GM21360 (cell line): Measurements from ENCODE around the gene PGRMC2.

Experiments
- ATAC-seq: cut with Tn5 transposase; IDR thresholded peaks from one replicate; pipeline ENCODE4 v1.9.1; 2021; ENCODE audit warnings: mild to moderate bottlenecking, moderate library complexity; ENCODE audit not compliant: unreplicated experiment

The PGRMC2 gene, protein sequence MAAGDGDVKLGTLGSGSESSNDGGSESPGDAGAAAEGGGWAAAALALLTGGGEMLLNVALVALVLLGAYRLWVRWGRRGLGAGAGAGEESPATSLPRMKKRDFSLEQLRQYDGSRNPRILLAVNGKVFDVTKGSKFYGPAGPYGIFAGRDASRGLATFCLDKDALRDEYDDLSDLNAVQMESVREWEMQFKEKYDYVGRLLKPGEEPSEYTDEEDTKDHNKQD

DNA sequence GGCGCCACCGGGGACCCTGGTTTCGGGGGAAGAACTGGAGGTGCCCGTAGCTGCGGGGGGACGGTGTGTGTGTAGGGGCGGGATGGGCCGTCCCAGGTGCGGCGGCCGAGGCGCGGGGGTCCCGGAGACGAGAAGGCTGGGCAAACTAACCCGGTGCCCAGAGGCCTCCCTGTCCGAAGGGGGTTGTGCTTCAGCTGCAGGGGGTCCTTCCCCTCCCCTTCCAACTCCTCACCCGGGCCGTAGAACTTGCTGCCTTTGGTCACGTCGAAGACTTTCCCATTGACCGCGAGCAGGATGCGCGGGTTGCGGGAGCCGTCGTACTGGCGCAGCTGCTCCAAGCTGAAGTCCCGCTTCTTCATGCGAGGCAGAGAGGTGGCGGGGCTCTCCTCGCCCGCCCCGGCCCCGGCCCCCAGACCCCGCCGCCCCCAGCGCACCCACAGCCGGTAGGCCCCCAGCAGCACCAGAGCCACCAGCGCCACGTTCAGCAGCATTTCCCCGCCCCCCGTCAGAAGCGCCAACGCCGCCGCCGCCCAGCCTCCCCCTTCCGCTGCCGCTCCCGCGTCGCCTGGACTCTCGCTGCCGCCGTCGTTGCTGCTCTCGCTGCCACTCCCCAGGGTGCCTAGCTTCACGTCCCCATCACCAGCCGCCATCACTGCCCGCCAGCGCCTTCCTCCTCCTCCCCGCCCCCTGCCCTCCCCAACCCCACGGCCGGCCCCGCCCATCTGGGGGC lies at the start of gene PGRMC2:
Gene PGRMC2, minus strand, starts transcription at position 673 of the 730 bp plus-strand sequence. Its CDS starts 23 bp downstream, at position 650.
- peak; percentile 0 for ATAC-seq

DNA sequence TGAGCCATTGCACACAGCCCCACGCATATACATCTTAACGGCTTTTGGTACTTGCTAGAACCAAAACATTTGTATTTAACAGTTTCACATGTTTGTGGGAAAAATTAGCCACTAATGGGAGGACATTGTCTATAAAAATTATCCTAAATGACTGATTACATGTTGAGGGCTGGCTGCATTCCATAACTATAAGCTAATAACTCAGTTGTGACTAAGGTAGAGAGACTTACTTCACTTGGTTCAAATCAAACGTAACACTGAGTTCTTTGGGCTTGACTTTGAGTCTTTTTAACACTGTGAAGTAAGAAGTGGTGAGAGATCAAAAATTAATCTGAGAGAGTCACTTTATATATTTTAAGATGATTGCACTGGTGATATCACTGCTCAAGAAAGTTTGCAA lies 47.9 kb upstream of the PGRMC2 start:
- no peak for ATAC-seq

DNA sequence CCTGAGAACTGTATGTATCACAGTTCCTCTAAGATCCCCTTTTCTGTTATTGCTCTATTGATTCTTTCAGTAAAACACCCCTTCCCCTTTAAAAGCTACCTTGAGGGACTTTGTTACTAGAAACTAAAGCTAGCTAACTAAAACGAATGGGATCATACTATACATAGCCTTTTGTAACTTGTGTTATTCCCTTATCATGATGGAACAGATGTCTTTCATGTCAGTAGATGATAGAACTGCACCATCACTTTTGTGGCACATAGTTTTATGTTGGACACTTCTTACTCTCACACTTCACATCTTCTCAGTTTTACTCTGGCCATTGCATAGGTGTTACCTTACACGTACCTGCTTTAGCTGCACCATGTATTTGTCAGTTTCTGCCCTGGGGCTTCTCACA lies 46.6 kb upstream of the PGRMC2 start:
- ATAC-seq = no peak

DNA sequence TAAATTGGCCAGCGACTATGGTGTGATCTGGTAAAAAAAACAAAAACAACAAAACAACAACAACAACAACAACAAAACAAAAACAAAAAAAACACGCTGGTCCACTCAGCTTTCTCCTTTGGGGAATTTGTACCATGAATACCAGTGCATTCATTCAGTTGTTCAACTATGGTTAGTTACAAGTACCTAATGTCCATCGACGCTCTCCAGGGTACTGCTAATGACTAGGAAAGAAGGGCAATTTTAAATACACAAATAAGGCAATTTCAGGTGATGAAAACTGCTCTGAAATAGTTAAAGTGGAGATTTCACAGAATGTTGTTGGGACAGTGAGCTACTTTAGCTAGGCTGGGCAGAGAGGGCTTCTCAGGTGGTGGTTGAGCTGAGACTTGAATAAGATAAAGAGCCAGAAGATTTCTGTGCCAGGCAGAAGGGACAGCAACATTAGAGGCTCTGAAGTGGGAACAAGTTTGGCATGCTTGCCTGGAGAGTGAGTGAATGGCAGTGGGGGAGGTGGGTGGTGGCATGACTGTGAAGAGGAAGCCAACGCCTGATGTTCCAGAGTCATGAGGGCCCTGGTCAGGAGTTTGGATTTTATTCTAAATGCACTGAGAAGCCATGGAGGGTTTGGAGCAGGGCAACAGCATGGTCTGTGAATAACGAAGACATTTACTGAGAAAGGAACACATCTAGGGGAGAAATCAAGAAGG lies 45.9 kb upstream of the PGRMC2 start:
- ATAC-seq = no peak

DNA sequence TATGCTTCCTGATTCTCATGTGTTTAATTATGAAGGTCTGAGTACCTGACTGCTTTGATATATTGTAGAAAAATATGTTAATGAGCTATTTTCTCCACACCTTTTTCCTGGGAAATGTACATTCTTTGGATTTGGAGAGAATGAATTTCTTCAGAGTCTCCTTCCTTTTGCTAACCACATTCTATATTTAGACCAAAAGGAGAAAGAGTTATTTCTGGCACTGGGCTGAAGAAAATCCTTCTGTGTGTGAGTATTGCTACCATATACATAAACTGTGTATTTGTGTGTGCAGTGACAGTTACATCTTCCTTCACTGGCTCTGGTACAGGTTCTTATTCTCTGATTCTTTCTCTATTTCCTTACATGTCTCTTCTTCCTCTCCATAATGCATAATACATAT lies 44.5 kb upstream of the PGRMC2 start:
- no peak for ATAC-seq

DNA sequence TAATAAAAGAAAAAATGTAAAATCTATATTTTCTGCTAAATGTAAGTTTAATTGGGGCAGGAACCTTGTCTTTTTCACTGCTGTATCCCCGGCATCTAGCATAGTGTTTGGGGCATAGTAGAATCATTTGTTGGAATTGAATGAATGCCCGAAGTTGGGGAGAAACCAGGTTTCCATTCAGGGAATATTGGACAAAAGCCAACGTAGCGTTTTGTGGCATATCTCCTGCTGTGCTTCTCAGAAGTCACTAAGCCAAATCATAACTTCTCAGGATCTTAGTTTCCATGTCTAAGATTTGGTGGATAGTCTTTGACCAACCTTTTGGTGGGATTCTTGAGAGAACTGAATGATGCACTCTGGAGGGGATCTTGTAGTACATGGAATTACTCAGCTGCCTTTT lies 42.0 kb upstream of the PGRMC2 start:
- ATAC-seq = no peak

DNA sequence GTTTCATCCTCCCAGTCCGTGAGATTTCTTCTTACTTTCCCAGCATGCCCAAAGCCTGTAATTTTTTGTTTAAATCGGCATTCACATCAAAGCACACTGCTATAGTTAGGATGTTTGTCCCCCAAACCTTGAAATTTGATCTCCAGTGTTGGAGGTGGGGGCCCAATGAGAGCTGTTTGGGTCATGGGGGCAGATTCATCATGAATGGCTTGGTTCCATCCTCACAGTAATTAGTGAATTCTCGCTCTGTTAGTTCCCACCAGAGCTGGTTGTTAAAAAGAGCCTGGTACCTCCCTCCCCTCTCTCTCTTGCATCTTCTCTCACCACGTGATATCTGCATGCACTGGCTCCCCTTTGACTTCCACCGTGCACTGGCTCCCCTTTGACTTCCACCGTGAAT lies 40.5 kb upstream of the PGRMC2 start:
- ATAC-seq = no peak

DNA sequence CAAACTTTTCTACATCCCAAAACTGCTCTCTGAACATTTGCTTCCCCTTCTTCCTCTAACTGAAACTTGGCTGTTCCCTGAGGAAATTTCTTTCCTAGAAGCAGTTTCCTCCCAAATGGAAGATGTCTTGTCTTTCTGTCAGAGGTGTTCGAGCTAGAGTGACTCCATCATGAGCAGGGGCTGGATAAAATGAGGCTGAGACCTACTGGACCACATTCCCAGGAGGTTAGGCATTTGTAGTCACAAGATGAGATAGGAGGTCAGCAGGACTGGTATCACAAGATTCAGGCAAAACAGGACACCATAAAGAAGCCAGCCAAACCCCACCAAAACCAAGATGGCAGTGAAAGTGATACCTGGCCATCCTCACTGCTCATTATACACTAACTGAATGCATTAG lies 35.8 kb upstream of the PGRMC2 start:
- ATAC-seq = no peak

DNA sequence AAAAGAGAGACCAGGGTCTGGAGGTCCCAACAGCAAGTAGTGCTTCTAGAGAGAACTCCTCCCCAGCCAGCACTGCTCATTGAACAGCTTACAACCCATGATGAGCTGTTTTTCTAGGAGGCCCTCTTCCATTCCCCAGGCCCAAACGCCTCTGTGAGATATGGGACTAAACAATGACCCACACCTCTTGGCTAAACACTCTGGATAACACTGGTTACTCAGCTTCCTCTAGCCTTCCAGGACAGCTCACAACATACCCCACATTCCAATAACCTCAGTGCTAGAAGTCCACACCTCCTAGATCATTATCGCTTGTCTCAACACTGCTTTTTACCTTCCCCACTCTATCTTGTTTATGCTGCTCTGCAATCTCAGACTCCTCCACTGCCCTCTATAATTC lies 35.4 kb upstream of the PGRMC2 start:
- ATAC-seq = no peak

DNA sequence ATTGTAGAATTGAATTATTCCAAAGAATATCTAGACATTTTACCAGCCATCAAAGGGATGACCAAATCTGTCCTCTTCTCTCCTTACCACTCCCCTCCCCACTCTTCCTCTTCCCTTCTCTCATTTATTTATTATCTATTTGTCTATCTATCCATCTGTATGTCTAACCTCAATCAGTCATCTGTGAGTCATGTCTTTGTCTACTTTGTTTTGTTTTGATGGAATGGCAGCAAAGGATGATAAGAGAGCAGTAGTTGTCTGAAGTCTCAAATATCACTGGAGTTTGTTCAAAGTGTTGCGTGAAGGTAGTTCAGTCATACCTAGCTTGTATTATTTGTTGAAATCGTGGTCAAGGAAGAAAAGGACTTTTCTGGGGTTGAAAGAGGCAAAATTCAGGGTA lies 34.7 kb upstream of the PGRMC2 start:
- ATAC-seq = no peak

DNA sequence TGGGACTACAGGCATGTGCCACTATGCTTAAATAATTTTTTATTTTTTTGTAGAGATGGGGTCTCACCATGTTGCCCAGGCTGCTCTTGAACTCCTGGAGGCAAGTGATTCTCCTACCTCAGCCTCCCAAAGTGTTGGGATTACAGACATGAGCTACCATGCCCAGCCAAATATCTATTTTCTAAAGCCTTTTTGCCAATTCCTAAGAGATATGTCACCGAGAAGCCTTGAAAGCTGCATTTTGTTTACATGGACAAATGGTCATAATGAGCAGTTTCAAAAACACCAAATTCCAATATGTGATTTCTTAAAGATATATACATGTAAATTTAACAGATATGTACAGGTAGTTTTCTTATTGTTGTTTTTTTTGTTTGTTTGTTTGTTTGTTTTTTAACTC lies 33.0 kb upstream of the PGRMC2 start:
- no peak for ATAC-seq

DNA sequence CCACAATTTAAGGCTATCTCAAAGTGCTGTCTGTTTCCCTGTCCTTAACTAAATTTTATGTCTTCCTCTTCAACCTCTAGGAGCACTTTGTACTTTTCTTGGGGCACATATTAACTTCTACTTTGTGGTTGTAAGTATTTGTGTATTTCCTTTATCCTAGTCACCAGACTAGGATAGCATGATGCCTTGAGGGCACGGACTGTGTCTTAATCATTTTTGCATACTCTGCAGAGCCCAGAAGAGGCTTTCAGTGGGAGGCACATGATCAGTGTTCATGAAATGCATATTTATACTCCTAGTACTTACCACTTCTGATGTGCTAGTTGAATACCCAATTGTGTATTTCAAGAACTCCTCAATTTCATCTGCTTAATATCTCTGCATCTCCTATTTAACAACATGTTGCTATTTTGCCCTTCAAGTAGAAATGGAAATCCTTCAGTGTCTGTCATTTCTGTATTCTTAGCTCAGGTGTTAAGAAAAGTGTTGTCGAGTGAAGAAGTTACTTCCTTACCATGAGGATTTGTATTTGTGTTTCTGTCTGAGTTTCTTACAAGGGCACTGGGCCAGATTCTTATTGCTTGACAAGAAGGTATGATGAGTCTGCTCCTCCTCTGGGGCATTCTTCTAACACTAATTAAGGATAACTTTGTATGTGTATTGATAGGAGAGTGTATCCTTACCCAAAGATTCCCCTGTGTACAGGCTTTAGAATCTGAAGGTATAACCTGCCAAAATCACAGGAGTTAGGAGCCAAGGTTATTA lies 28.3 kb upstream of the PGRMC2 start:
- ATAC-seq = no peak

DNA sequence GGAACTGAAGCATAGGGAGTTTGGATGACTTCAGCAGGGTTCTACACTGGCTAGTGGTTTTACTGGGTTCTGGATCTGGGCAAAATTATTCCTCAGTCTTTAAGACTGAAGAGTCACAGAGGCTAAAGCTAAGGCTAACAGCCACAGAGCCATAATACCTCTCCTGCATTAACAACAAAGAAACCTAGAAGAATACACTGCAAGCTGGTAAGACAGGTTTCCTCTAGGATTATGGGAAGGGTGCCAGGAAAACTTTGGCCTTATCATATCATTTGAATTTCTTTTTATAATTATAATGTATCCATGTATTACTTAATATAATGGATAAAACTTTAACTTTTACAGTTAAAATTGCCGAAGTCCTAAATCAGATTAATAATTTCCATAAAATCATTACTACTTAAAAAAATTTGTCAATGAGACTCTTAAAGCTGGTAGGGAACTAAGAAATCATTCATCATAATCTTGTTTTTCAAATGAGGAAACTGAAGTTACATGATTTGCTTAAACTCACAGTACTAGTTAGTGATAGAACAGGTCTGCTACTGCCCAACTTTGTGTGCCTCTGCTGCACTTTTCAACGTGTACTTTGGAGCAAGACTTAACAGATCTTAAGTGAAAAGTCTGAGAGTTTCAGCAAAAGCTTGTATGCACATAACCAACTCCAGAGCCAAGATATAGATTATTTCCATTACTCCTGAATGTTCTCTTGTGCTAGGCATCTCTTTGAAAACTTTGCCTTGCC lies 24.2 kb upstream of the PGRMC2 start:
- ATAC-seq = no peak

DNA sequence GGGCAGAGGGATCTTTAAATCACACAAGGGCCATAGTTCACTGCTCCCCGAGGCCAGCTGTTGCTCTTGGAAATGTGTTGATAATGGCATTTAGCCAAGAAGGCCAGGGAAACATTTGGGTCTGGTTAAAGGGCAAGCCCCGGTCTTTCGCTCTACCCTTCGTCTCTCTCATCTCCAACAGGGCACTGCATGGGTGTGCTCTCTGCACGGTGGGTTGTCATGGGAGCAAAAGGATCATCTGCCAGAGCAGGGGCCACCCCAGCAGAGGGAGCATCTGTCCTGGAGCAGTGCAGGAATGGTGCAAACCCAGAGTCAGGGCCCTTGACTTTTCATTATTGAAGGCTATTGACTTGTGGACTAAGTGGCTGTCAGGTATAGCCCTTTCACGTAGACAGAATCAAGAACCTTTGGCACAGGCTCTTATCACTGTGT lies 22.7 kb upstream of the PGRMC2 start:
- no peak for ATAC-seq

DNA sequence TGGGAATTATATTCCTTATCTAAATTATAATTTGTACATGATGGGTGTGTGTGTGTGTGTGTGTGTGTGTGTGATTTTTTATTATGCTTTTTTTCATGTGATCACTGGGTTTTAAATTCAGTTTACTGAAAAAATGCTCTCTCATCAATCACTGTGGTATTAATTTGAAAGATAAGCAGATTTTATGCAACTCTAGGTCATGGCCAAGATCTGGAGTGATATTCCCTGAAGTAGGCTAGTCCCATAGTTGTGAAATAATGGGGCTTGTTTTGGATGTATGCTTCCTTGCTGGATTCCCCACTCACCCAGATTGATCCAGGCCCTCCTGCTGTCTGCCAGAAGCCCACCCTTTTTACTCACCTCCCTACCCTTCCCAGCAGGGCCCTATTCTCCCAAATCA lies 22.0 kb upstream of the PGRMC2 start:
- ATAC-seq = no peak

DNA sequence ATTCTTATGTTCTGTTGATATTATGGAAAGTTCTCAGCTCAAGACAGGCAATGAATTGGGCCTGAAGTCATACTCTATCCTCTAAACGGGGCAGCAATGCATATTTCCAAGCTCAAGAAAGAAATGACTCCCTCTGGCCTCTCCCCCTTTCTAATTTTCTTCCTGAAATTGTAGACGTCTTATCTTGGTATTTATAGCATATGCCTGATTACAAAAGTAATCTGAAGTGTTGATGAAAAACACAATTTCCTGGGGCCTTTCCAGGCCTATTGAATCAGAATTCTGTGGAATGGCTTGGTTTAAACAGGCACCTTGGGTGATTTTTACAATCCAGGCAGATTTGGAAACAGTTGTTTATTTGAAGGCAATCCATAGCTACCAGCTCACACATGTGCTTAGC lies 21.4 kb upstream of the PGRMC2 start:
- ATAC-seq = no peak

DNA sequence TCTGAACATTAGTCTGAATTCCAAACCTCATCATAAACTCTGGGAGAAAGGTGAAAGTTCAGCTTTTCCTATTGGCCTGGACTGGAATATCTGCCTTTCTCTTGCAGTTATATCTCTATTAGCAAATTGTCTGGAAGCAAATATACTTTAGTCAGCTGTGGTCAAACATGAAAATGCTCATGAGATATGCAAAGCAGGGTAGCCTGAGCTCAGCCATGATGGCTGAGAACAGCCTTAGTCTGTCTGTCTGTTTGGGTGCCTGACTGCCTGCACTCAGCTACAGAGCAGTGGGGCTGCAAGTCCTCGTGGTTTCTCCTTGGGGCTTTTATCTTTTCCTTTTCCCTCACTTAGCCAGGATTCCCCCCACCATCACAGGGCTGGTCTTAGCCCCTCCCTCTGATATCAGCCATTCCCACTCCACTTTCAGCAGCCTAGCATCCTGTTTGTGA lies 19.5 kb upstream of the PGRMC2 start:
- ATAC-seq = peak; percentile 74

DNA sequence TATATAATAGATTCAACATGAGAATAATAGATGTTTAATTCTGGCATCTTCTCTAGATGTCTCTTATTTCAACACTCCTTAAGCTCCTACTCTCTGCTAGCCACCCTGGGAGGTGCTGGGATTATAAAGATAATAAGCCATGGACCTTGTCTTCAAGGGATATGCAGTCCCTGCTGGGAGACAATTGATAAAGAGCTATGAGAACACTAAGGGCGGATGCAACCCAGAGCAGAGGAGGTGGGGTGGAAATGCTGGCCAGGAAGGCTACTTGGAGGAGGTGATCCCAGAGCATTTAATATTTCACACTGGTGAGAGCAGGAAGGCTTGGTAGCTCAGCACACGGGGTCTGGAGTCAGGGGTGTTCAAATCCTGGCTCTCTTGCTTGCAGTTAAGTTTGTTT lies 18.3 kb upstream of the PGRMC2 start:
- ATAC-seq = no peak

DNA sequence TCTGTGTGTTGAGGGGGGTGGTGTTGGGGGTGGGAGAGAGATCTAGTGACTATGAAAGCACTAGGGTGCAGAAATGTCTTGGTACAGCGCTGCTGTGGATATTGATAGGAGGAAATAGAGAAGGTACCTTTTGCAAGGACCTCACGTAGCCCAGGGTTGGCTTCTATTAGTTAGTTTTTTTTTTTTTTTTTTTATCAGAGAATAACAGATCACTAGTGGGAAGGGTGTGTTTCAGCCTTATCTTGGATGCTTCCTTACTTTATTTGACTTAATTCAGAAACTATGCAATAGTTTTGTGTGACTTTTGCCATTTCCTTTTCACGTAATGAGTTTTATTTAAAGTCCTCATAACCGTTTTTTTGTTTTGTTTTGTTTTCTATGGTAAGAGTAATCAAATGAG lies 16.4 kb upstream of the PGRMC2 start:
- no peak for ATAC-seq

DNA sequence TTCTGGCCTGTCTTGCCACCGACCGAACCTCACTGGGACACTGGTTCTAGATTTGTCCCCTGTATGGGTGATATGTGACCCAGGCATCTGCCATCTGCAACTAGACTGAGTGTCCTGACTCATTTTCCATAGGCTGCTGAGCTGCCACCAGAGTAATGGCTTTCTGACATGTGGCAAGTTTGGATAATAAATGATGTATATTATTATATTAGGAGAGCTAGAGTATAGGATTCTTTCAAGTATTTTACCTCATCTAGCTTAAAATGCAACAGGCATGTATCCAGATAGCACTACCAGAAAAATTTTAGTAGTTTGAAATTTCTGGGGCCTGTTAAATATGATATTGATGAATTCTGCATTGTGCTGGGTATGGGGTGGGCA lies 15.8 kb upstream of the PGRMC2 start:
- no peak for ATAC-seq

DNA sequence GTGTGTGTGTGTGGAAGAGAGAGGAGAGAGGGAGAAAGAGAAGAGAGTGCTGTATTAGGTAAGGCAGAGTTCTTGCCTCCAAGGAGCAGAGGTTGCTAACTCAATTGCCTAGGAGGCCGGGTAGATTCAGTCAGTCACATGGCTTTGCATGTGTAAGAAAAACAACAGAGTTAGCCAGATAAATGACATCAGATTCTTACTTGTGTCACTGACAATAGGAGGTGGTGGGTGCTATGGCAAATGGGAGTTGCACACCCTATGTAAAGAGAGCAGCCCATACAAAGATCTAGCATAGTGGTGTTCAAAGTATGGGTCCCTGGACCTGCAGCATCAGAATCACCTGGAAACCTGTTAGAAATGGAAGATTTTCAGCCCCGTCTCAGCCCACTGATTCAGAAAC lies 14.4 kb upstream of the PGRMC2 start:
- no peak for ATAC-seq
